GM18951 (cell line): ENCODE data around the gene C19orf67.
"Not testable (repeated sequence)": the region's sequence is repeated elsewhere in the genome, so short reads cannot be mapped to it uniquely, and the experiment has no call there.

ENCODE experiments used
- POLR2A ChIP-seq: IDR thresholded peaks from 4 replicates; pipeline ENCODE4 v1.6.1; 2011; ENCODE audit warnings: mild to moderate bottlenecking; ENCODE audit not compliant: insufficient read length, insufficient read depth; ENCODE audit errors: extremely low read depth
- in situ Hi-C: fragments of 300-500 bp; cut with MboI; formaldehyde crosslinking; loops from one replicate; pipeline ENCODE4 v1.12.0; 2022; ENCODE audit warnings: low sequenced_read_pairs, mixed read lengths, inconsistent platforms; ENCODE audit not compliant: unreplicated experiment

Gene C19orf67

GRCh38 chr19:14054099-14054498 lies 31.5 kb downstream of the C19orf67 start:
- in situ Hi-C loops, result no loop called here
- TF ChIP-seq POLR2A, result no peak

GRCh38 chr19:14053500-14053899 lies 32.1 kb downstream of the C19orf67 start:
- in situ Hi-C loops, result no loop called here
- TF ChIP-seq POLR2A, result no peak

- no peak for TF ChIP-seq POLR2A
- in situ Hi-C loops, result no loop called here
These were observed 32.6 kb downstream of the C19orf67 start for GRCh38 chr19:14053032-14053431.

- TF ChIP-seq POLR2A, result no peak
- in situ Hi-C loops, result no loop called here
These were observed 33.1 kb downstream of the C19orf67 start for GRCh38 chr19:14052470-14052869.

- in situ Hi-C loops, result no loop called here
These were observed 33.6 kb downstream of the C19orf67 start for GRCh38 chr19:14051980-14052379.

GRCh38 chr19:14050961-14051360 lies 34.6 kb downstream of the C19orf67 start:
- in situ Hi-C loops, result not testable (repeated sequence)

More at GRCh38 chr19:14051980-14052379, 33.6 kb downstream of the C19orf67 start:
- TF ChIP-seq POLR2A, result no peak

GRCh38 chr19:14050512-14050911 lies 35.1 kb downstream of the C19orf67 start:
- in situ Hi-C loops, result no loop called here
- TF ChIP-seq POLR2A, result no peak

GRCh38 chr19:14048443-14049153 lies 37.0 kb downstream of the C19orf67 start:
- TF ChIP-seq POLR2A, result no peak
- in situ Hi-C loops, result no loop called here

- in situ Hi-C loops, result not testable (repeated sequence)
These were observed 37.7 kb downstream of the C19orf67 start for GRCh38 chr19:14047866-14048265.

- in situ Hi-C loops, result not testable (repeated sequence)
These were observed 42.6 kb downstream of the C19orf67 start for GRCh38 chr19:14042659-14043608.

GRCh38 chr19:14039181-14039580 lies 46.4 kb downstream of the C19orf67 start:
- in situ Hi-C loops, result no loop called here
- TF ChIP-seq POLR2A, result no peak

GRCh38 chr19:14035706-14036105 lies 49.9 kb downstream of the C19orf67 start:
- in situ Hi-C loops, result no loop called here
- TF ChIP-seq POLR2A, result no peak

GRCh38 chr19:14035159-14035558 lies 50.4 kb downstream of the C19orf67 start:
- in situ Hi-C loops, result not testable (repeated sequence)

- in situ Hi-C loops, result no loop called here
These were observed 51.6 kb downstream of the C19orf67 start for GRCh38 chr19:14033946-14034345.

More at GRCh38 chr19:14033946-14034345, 51.6 kb downstream of the C19orf67 start:
- TF ChIP-seq POLR2A, result no peak
